B cell (primary cell): ENCODE measurements around the gene LCN10. TPM values are rescaled to one million over a fixed set of nuclear protein-coding genes. Genes with fewer than 3 reads are reported as not detected.

ENCODE experiments used
- ATAC-seq: fragments of 200-7000 bp; cut with Tn5 transposase; one replicate; pipeline ENCODE4 v1.10.0; 2021; ENCODE audit warnings: low read depth, mild to moderate bottlenecking, moderate number of reproducible peaks, moderate library complexity
- CTCF ChIA-PET: fragments of 350-600 bp; sonication (Branson Sonifier 250); formaldehyde crosslinking; loops from one replicate; lab custom pipeline; 2021; ENCODE audit warnings: antibody characterized with exemption, inconsistent platforms; lab: Charles Lee
- POLR2A ChIA-PET: fragments of 350-600 bp; sonication (Branson Sonifier 250); formaldehyde crosslinking; loops from one replicate; lab custom pipeline; 2021; ENCODE audit warnings: antibody characterized with exemption; lab: Charles Lee
- DNase-seq: peaks from one replicate; pipeline ENCODE4 v3.0.0; 2013
- H2AFZ ChIP-seq: 2 replicates; pipeline ENCODE4 v1.6.1; 2012; ENCODE audit warnings: mild to moderate bottlenecking, low read depth, low read length; ENCODE audit not compliant: insufficient read depth, poor library complexity, severe bottlenecking
- H3K27ac ChIP-seq, 2 donors: 1 replicate in 1 of 2; 2 replicates in 1 of 2; pipeline ENCODE4 v1.5.1; 2012 to 2013; ENCODE audit warnings: low read length in 2 of 2, mild to moderate bottlenecking in 2 of 2, moderate library complexity in 1 of 2
- H3K27me3 ChIP-seq, 4 experiments: fragments of 200-600 bp in 1 of 4; sonication (generic) in 1 of 4; replicated peaks in 1 of 4; 1 replicate in 2 of 4; 2 replicates in 2 of 4; pipeline versions ENCODE4 v1.6.1 to v1.7.0; 2013 to 2016; ENCODE audit warnings: low read length in 3 of 4, mild to moderate bottlenecking in 2 of 4, mixed read lengths in 1 of 4, moderate library complexity in 1 of 4; ENCODE audit not compliant: insufficient read depth in 4 of 4, control insufficient read depth in 3 of 4; ENCODE audit errors: control extremely low read depth in 1 of 4
- H3K36me3 ChIP-seq, 2 experiments: replicated peaks in 1 of 2; 1 replicate in 1 of 2; 2 replicates in 1 of 2; pipeline versions ENCODE4 v1.6.1 to v1.7.1; 2013; ENCODE audit warnings: low read length in 1 of 2; ENCODE audit not compliant: insufficient read depth in 2 of 2, control insufficient read depth in 1 of 2; ENCODE audit errors: control extremely low read depth in 1 of 2, extremely low read depth in 1 of 2
- H3K4me1 ChIP-seq, 2 donors: fragments of 200-600 bp in 1 of 2; sonication (generic) in 1 of 2; 1 replicate in 1 of 2; 2 replicates in 1 of 2; pipeline versions ENCODE4 v1.5.1 to v1.6.1; 2013 to 2017; ENCODE audit warnings: low read length in 2 of 2; ENCODE audit not compliant: control insufficient read depth in 2 of 2, insufficient read depth in 2 of 2
- H3K4me2 ChIP-seq: replicated peaks from 2 replicates; pipeline ENCODE3; 2012; ENCODE audit warnings: mild to moderate bottlenecking, low read depth, low read length; ENCODE audit not compliant: poor library complexity, severe bottlenecking
- H3K4me3 ChIP-seq, 5 experiments: fragments of 200-600 bp in 1 of 5; sonication (generic) in 1 of 5; 1 replicate in 3 of 5; 2 replicates in 2 of 5; pipeline versions ENCODE4 v1.5.1 to v1.7.0; 2011 to 2016; ENCODE audit warnings: low read length in 4 of 5, mild to moderate bottlenecking in 4 of 5, low read depth in 2 of 5, control low read depth in 1 of 5, moderate library complexity in 1 of 5; ENCODE audit not compliant: insufficient read depth in 1 of 5; ENCODE audit errors: control extremely low read depth in 1 of 5, extremely low read depth in 1 of 5
- H3K79me2 ChIP-seq: fragments of 200-600 bp; sonication (generic); one replicate; pipeline ENCODE4 v1.6.0; 2016; ENCODE audit warnings: low read length; ENCODE audit not compliant: control insufficient read depth, insufficient read depth
- H3K9ac ChIP-seq: fragments of 200-600 bp; sonication (generic); 2 replicates; pipeline ENCODE4 v1.6.1; 2017; ENCODE audit warnings: mild to moderate bottlenecking, low read length, moderate library complexity
- H3K9me3 ChIP-seq, 3 donors: one replicate each; pipeline versions ENCODE4 v1.6.1 to v1.7.1; 2013; ENCODE audit warnings: low read length in 2 of 3; ENCODE audit not compliant: control insufficient read depth in 2 of 3, insufficient read depth in 1 of 3; ENCODE audit errors: control extremely low read depth in 1 of 3
- H4K20me1 ChIP-seq: 2 replicates; pipeline ENCODE4 v1.6.0; 2012; ENCODE audit warnings: mild to moderate bottlenecking, low read length; ENCODE audit not compliant: insufficient read depth, control insufficient read depth, poor library complexity, severe bottlenecking
- H3K27ac Mint-ChIP-seq: one replicate; pipeline ENCODE4 v1.8.0; 2021; ENCODE audit warnings: mixed read lengths
- H3K27me3 Mint-ChIP-seq: one replicate; pipeline ENCODE4 v1.8.0; 2021; ENCODE audit warnings: mixed read lengths
- H3K4me1 Mint-ChIP-seq: one replicate; pipeline ENCODE4 v1.8.0; 2021; ENCODE audit warnings: mixed read lengths
- H3K4me3 Mint-ChIP-seq: one replicate; pipeline ENCODE4 v1.8.0; 2021; ENCODE audit warnings: mixed read lengths
- H3K9me3 Mint-ChIP-seq: one replicate; pipeline ENCODE4 v1.8.0; 2022; ENCODE audit warnings: mixed read lengths; ENCODE audit not compliant: insufficient read depth
- EZH2 ChIP-seq: IDR thresholded peaks from 2 replicates; pipeline ENCODE4 v1.6.1; 2012; ENCODE audit warnings: borderline replicate concordance, low read depth, mild to moderate bottlenecking, moderate library complexity, low read length; ENCODE audit not compliant: insufficient read depth, poor library complexity, severe bottlenecking
- WGBS: methylation state at CpG from one replicate; pipeline ENCODE4 v1.1.5; 2013; ENCODE audit warnings: missing lambda C conversion rate; ENCODE audit not compliant: insufficient coverage; 5-methylcytosine and 5-hydroxymethylcytosine counted together
- intact Hi-C: fragments of 100-400 bp; cut with micrococcal nuclease; formaldehyde crosslinking; loops from one replicate; pipeline ENCODE4 v1.10.0; 2022
- polyA plus RNA-seq: library from polyadenylated mRNA; depleted of rRNA; stranded (reverse); fragments of >200 nt; gene quantifications from 2 replicates; pipeline ENCODE4 v1.2.3, GENCODE V29; 2012
- total RNA-seq, 2 donors: library from RNA; stranded (reverse); fragments of 120-200 nt in 1 of 2; gene quantifications; 1 replicate in 1 of 2; 2 replicates in 1 of 2; pipeline versions ENCODE4 v1.2.3 to v1.2.4, GENCODE V29; 2013 to 2022
- TF ChIP-seq, protein P1 (sequence below): fragments of 200-600 bp; IDR thresholded peaks from one replicate; pipeline ENCODE4 v1.8.0; 2022; ENCODE audit warnings: antibody characterized with exemption, mild to moderate bottlenecking

LCN10 gene
- total and polyA plus RNA-seq, 2 donors (not counting 1 experiment from before 2014, with no cell fraction given) = 76.3 to 93.0 TPM

DNA sequence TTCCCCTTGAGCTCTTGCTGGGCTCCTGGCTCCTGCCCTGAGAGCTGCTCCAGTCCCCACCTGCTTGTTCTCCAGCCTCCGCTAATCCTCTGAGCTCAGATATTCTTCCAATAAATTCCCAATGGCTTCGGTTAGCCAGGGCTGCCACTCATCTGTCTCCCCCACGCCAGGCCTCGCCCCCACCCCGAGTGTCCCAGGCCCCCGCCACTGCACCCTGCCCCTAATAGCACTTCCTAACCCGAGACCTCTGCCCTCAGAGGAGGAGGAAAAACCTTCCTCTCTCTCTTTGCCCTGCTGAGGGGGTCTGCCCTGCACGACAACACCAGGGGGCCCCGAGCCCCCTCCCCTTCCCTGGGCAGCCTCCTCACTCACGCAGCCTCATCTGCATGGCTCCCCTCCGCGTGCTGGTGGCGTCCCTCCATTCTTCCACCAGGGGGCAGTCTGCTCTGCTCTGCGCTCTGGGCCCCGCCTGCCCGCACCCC lies 27.0 kb upstream of the LCN10 start:
- H3K27me3 Mint-ChIP-seq = peaks cover 6% of the 10 kb centered on the region

More for the DNA sequence above, 27.0 kb upstream of the LCN10 start:
- Histone ChIP-seq H3K79me2 (no peaks in the 10 kb centered on the region), H3K36me3 (no peaks in the 10 kb centered on the region), H3K9ac (no peak overlapping the region), H3K9me3 (peaks cover 0 to 10% (median 6%) of the 10 kb centered on the region in 3 donors), H4K20me1 (no peaks in the 10 kb centered on the region), H2AFZ (no peak overlapping the region), H3K27me3 (peaks cover 0 to 8% (median 0%) of the 10 kb centered on the region in 4 experiments), H3K4me3 (no peak overlapping the region), H3K27ac (no peak overlapping the region), H3K4me1 (peaks cover 23 to 45% of the 10 kb centered on the region in 2 donors), H3K4me2 (peak overlapping the region; percentile 30)
- CTCF ChIA-PET = interaction anchor here (0.6 to 4.6 kb wide), 6 partner anchors 8 to 266 kb away, joined by 3 to 24 read pairs (median 5); partner anchors contain the start of gene LCN8
- POLR2A ChIA-PET = interaction anchor here (1.7 kb wide), 1 partner anchor 12 kb away, joined by 4 read pairs; no protein-coding TSS in a partner anchor
- H3K27ac Mint-ChIP-seq = peak overlapping the region; percentile 46
- ATAC-seq = no peak
- TF ChIP-seq, protein P1, sequence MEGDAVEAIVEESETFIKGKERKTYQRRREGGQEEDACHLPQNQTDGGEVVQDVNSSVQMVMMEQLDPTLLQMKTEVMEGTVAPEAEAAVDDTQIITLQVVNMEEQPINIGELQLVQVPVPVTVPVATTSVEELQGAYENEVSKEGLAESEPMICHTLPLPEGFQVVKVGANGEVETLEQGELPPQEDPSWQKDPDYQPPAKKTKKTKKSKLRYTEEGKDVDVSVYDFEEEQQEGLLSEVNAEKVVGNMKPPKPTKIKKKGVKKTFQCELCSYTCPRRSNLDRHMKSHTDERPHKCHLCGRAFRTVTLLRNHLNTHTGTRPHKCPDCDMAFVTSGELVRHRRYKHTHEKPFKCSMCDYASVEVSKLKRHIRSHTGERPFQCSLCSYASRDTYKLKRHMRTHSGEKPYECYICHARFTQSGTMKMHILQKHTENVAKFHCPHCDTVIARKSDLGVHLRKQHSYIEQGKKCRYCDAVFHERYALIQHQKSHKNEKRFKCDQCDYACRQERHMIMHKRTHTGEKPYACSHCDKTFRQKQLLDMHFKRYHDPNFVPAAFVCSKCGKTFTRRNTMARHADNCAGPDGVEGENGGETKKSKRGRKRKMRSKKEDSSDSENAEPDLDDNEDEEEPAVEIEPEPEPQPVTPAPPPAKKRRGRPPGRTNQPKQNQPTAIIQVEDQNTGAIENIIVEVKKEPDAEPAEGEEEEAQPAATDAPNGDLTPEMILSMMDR = peak; percentile 33
- no peak for TF ChIP-seq EZH2
- peak; percentile 67 for DNase-seq
- 18% methylated on average over 3 of the region's 16 CpGs for WGBS
- peaks cover 37% of the 10 kb centered on the region for H3K4me1 Mint-ChIP-seq
- H3K4me3 Mint-ChIP-seq = peak overlapping the region; percentile 37
- peaks cover 6% of the 10 kb centered on the region for H3K9me3 Mint-ChIP-seq
- intact Hi-C loops = no loop called here
